ENCODE measurements around the gene SNRK. TPM values are rescaled to one million over a fixed set of nuclear protein-coding genes. Genes with fewer than 3 reads are reported as not detected.

The SNRK gene
- total and polyA plus RNA-seq, 9 of the 15 experiments (the other 6 are each of a cell fraction or from before 2014, with no cell fraction given): 1.7 to 12.3 (median 7.3) TPM

DNA sequence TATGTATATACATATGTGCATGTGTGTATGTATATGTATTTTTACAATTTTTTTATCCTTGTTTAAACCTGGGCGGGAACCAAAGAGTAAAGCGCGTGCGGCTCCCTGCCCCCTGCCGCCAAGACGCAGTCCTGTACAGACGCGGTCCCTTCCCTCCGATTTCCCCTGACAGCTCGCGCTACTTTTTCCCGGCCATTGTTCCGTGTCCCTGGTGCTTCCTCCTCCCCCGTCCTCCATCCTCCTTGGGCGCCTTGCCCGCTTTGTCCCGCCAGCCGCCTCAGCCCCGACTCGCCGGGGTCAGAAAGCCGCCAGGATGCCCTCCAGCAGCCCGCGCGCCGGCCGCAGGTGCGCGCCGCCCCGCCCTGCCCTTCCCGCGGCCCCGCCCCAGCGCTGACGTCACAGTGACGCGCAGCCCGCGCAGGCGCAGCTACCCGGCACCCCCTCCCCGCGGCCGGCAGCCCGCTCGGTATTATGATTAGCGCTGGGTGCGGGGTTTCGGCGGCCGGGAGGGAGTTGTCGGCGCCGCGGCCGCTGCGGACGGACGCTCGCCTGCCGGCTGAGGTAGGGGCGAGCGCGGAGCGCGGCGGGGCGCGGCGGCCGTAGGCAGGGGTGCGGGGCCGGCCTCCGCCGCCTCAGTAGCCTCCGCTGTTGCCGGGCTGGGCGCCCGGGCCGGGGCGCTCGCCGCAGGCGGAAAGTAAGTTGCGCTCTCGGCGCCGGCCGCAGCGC, at the start of gene SNRK (continued):
- TF ChIP-seq GATA2 (CRISPR knock-in tag; IDR thresholded peaks at IDR 0.05) (no peak), PHB2 (IDR thresholded peaks at IDR 0.05; ENCODE audit: low read depth) (no peak), SIN3B (IDR thresholded peaks at IDR 0.05; ENCODE audit: low read depth) (peak; percentile 70), JUN (IDR thresholded peaks at IDR 0.05; ENCODE audit: borderline replicate concordance, low read depth, low read length) (no peak), JUN (CRISPR knock-in tag; IDR thresholded peaks at IDR 0.05; ENCODE audit: borderline replicate concordance) (peak; percentile 66; the same call in 1 of the 2 replicates), SMARCA4 (IDR thresholded peaks at IDR 0.05) (no peak), PHF20 (IDR thresholded peaks at IDR 0.05; ENCODE audit: partially characterized antibody) (no peak), ZNF561 (CRISPR knock-in tag; conservative IDR thresholded peaks at IDR 0.05) (no peak), SMARCA5 (IDR thresholded peaks at IDR 0.05) (no peak), ZNF184 (CRISPR knock-in tag; IDR thresholded peaks at IDR 0.05) (no peak), RB1 (IDR thresholded peaks at IDR 0.05; ENCODE audit: low read depth) (peak; percentile 89), TEAD1 (CRISPR knock-in tag; IDR thresholded peaks at IDR 0.05) (peak in 1 of 2 experiments; percentile 68; a peak in 1 of 4 replicates), E2F3 (CRISPR knock-in tag; IDR thresholded peaks at IDR 0.05) (peak; percentile 76), ZNF699 (CRISPR knock-in tag; IDR thresholded peaks at IDR 0.05; ENCODE audit: insufficient replicate concordance) (no peak), TAF7 (tag; IDR thresholded peaks at IDR 0.05) (no peak)
- TF ChIP-seq, protein P1, sequence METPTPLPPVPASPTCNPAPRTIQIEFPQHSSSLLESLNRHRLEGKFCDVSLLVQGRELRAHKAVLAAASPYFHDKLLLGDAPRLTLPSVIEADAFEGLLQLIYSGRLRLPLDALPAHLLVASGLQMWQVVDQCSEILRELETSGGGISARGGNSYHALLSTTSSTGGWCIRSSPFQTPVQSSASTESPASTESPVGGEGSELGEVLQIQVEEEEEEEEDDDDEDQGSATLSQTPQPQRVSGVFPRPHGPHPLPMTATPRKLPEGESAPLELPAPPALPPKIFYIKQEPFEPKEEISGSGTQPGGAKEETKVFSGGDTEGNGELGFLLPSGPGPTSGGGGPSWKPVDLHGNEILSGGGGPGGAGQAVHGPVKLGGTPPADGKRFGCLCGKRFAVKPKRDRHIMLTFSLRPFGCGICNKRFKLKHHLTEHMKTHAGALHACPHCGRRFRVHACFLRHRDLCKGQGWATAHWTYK (CRISPR knock-in tag; IDR thresholded peaks at IDR 0.05): 0 out of 2 replicates have a peak, but pooled peaks have one; percentile 29
- TF ChIP-seq, protein P2, sequence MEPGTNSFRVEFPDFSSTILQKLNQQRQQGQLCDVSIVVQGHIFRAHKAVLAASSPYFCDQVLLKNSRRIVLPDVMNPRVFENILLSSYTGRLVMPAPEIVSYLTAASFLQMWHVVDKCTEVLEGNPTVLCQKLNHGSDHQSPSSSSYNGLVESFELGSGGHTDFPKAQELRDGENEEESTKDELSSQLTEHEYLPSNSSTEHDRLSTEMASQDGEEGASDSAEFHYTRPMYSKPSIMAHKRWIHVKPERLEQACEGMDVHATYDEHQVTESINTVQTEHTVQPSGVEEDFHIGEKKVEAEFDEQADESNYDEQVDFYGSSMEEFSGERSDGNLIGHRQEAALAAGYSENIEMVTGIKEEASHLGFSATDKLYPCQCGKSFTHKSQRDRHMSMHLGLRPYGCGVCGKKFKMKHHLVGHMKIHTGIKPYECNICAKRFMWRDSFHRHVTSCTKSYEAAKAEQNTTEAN (CRISPR knock-in tag; IDR thresholded peaks at IDR 0.05): no peak
- TF ChIP-seq, protein P3, sequence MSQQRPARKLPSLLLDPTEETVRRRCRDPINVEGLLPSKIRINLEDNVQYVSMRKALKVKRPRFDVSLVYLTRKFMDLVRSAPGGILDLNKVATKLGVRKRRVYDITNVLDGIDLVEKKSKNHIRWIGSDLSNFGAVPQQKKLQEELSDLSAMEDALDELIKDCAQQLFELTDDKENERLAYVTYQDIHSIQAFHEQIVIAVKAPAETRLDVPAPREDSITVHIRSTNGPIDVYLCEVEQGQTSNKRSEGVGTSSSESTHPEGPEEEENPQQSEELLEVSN (IDR thresholded peaks at IDR 0.05; ENCODE audit: borderline replicate concordance in 1 of 2, extremely low read depth in 1 of 2, insufficient read depth in 1 of 2, insufficient read length in 1 of 2, low read depth in 1 of 2, low read length in 1 of 2, poor library complexity in 1 of 2, severe bottlenecking in 1 of 2): peak; percentile 78 to 97
- TF ChIP-seq, protein P4, sequence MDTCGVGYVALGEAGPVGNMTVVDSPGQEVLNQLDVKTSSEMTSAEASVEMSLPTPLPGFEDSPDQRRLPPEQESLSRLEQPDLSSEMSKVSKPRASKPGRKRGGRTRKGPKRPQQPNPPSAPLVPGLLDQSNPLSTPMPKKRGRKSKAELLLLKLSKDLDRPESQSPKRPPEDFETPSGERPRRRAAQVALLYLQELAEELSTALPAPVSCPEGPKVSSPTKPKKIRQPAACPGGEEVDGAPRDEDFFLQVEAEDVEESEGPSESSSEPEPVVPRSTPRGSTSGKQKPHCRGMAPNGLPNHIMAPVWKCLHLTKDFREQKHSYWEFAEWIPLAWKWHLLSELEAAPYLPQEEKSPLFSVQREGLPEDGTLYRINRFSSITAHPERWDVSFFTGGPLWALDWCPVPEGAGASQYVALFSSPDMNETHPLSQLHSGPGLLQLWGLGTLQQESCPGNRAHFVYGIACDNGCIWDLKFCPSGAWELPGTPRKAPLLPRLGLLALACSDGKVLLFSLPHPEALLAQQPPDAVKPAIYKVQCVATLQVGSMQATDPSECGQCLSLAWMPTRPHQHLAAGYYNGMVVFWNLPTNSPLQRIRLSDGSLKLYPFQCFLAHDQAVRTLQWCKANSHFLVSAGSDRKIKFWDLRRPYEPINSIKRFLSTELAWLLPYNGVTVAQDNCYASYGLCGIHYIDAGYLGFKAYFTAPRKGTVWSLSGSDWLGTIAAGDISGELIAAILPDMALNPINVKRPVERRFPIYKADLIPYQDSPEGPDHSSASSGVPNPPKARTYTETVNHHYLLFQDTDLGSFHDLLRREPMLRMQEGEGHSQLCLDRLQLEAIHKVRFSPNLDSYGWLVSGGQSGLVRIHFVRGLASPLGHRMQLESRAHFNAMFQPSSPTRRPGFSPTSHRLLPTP (IDR thresholded peaks at IDR 0.05; ENCODE audit: borderline replicate concordance, extremely low read depth, insufficient read length): no peak
- TF ChIP-seq, protein P5, sequence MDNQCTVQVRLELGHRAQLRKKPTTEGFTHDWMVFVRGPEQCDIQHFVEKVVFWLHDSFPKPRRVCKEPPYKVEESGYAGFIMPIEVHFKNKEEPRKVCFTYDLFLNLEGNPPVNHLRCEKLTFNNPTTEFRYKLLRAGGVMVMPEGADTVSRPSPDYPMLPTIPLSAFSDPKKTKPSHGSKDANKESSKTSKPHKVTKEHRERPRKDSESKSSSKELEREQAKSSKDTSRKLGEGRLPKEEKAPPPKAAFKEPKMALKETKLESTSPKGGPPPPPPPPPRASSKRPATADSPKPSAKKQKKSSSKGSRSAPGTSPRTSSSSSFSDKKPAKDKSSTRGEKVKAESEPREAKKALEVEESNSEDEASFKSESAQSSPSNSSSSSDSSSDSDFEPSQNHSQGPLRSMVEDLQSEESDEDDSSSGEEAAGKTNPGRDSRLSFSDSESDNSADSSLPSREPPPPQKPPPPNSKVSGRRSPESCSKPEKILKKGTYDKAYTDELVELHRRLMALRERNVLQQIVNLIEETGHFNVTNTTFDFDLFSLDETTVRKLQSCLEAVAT (IDR thresholded peaks at IDR 0.05): no peak

Data from K562 (cell line).